Effector memory CD8-positive, alpha-beta T cell (primary cell): ENCODE results near the gene CDK17.
"Not testable (repeated sequence)": the region's sequence is repeated elsewhere in the genome, so short reads cannot be mapped to it uniquely, and the experiment has no call there.

ENCODE experiments used
- ATAC-seq: fragments of 150-1000 bp; cut with Tn5 transposase; replicated peaks from 2 replicates; pipeline ENCODE4 v1.10.0; 2021; ENCODE audit warnings: mild to moderate bottlenecking, moderate library complexity
- DNase-seq, 3 experiments: peaks; one replicate each; pipeline ENCODE4 v3.0.0; 2021
- H3K27ac Mint-ChIP-seq, 2 donors: one replicate each; pipeline ENCODE4 v1.8.0; 2022; ENCODE audit warnings: mild to moderate bottlenecking in 2 of 2, mixed read lengths in 2 of 2, moderate library complexity in 2 of 2
- H3K27me3 Mint-ChIP-seq, 2 donors: one replicate each; pipeline ENCODE4 v1.8.0; 2022; ENCODE audit warnings: mixed read lengths in 2 of 2
- H3K36me3 Mint-ChIP-seq: one replicate; pipeline ENCODE4 v1.8.0; 2022; ENCODE audit warnings: mild to moderate bottlenecking, moderate library complexity, mixed read lengths; ENCODE audit not compliant: insufficient read depth
- H3K4me1 Mint-ChIP-seq, 2 donors: one replicate each; pipeline ENCODE4 v1.8.0; 2022; ENCODE audit warnings: low read depth in 2 of 2, mixed read lengths in 2 of 2
- H3K4me3 Mint-ChIP-seq, 2 donors: one replicate each; pipeline ENCODE4 v1.8.0; 2022; ENCODE audit warnings: mild to moderate bottlenecking in 2 of 2, mixed read lengths in 2 of 2, moderate library complexity in 2 of 2
- H3K9me3 Mint-ChIP-seq, 2 donors: one replicate each; pipeline ENCODE4 v1.8.0; 2022; ENCODE audit warnings: mixed read lengths in 2 of 2

The CDK17 gene

GRCh38 chr12:96329545-96329944, 70.7 kb downstream of the CDK17 start:
- Mint-ChIP-seq H3K9me3 (no peaks in the 10 kb centered on the region), H3K27ac (peak overlapping the region in 1 of 2 donors; percentile 59), H3K4me1 (peaks cover 40 to 57% of the 10 kb centered on the region in 2 donors), H3K4me3 (no peak overlapping the region), H3K27me3 (no peaks in the 10 kb centered on the region), H3K36me3 (peaks cover 40% of the 10 kb centered on the region)
- ATAC-seq (peak; percentile 41), DNase-seq (no peak)

- Mint-ChIP-seq H3K36me3 (peaks cover 44% of the 10 kb centered on the region), H3K4me1 (peaks cover 40 to 57% of the 10 kb centered on the region in 2 donors), H3K27ac (peak overlapping the region in 1 of 2 donors; percentile 9), H3K9me3 (no peaks in the 10 kb centered on the region), H3K4me3 (peak overlapping the region in 1 of 2 donors; percentile 2), H3K27me3 (no peaks in the 10 kb centered on the region)
- DNase-seq, result no peak
- no peak for ATAC-seq
These were observed 71.2 kb downstream of the CDK17 start for GRCh38 chr12:96329018-96329417.

- ATAC-seq (peak; percentile 35), DNase-seq (no peak)
- Mint-ChIP-seq H3K4me1 (peaks cover 42 to 57% of the 10 kb centered on the region in 2 donors), H3K9me3 (no peaks in the 10 kb centered on the region), H3K27ac (peak overlapping the region; percentile 9 to 53), H3K36me3 (peaks cover 47% of the 10 kb centered on the region), H3K27me3 (no peaks in the 10 kb centered on the region), H3K4me3 (no peak overlapping the region)
These were observed 72.3 kb downstream of the CDK17 start for GRCh38 chr12:96327889-96328288.

DNA sequence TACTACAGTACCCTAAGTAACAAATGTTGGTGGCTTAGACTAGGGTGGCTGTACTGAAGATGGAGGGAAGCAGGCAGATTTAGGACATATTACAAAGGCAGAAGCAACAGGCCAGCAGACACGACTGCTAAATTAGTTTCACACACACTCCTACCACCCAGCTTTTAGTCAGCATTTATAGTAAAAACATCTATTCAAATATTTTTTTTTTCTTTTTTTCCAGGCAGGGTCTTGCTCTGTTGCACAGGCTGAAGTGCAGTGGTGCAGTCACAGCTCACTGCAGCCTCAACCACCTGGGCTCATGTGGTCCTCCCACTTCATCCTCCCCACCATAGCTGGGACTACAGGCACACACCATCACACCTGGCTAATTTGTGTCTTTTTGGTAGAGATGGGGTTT, 72.9 kb downstream of the CDK17 start:
- H3K4me1 Mint-ChIP-seq, result peaks cover 42 to 62% of the 10 kb centered on the region in 2 donors
- ATAC-seq (peak; percentile 41), DNase-seq (no peak)
- peak overlapping the region; percentile 9 to 53 for H3K27ac Mint-ChIP-seq
- H3K4me3 Mint-ChIP-seq, result no peak overlapping the region
- H3K27me3 Mint-ChIP-seq, result no peaks in the 10 kb centered on the region
- H3K9me3 Mint-ChIP-seq, result no peaks in the 10 kb centered on the region
- peaks cover 51% of the 10 kb centered on the region for H3K36me3 Mint-ChIP-seq

- ATAC-seq, result no peak
These were observed 73.5 kb downstream of the CDK17 start for GRCh38 chr12:96326628-96327227.

GRCh38 chr12:96323906-96324305, 76.3 kb downstream of the CDK17 start:
- Mint-ChIP-seq H3K9me3 (no peaks in the 10 kb centered on the region), H3K4me1 (peaks cover 36 to 51% of the 10 kb centered on the region in 2 donors), H3K27me3 (no peaks in the 10 kb centered on the region), H3K4me3 (no peak overlapping the region), H3K27ac (peak overlapping the region in 1 of 2 donors; percentile 81), H3K36me3 (peaks cover 41% of the 10 kb centered on the region)
- no peak for DNase-seq
- ATAC-seq, result no peak

More at GRCh38 chr12:96326628-96327227, 73.5 kb downstream of the CDK17 start:
- Mint-ChIP-seq H3K27ac (peak overlapping the region; percentile 9 to 53), H3K36me3 (peaks cover 57% of the 10 kb centered on the region), H3K4me1 (peaks cover 44 to 68% of the 10 kb centered on the region in 2 donors), H3K27me3 (no peaks in the 10 kb centered on the region), H3K9me3 (no peaks in the 10 kb centered on the region), H3K4me3 (no peak overlapping the region)
- no peak for DNase-seq

DNA sequence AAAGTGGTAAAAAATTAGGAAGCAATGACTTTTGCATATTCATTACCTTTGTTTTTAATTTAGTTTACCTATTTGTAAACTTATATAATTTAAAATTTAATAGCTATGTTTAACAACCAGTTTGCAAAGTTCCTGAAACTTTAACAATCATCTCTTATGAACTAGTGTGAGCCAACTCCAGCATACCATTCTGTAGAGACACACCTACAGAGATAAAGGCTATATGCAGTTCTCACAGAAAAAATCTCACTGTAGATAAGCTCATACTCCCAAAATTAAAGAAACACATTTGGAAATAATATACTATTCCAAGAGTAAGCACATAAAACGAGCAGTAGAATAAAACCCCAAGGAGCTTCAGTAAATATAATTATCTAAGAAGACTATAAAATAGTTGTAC, 77.5 kb downstream of the CDK17 start:
- no peaks in the 10 kb centered on the region for H3K9me3 Mint-ChIP-seq
- peaks cover 27 to 42% of the 10 kb centered on the region in 2 donors for H3K4me1 Mint-ChIP-seq
- DNase-seq (no peak), ATAC-seq (no peak)
- H3K27me3 Mint-ChIP-seq, result no peaks in the 10 kb centered on the region
- H3K4me3 Mint-ChIP-seq, result no peak overlapping the region
- H3K27ac Mint-ChIP-seq, result no peak overlapping the region
- peaks cover 36% of the 10 kb centered on the region for H3K36me3 Mint-ChIP-seq

DNA sequence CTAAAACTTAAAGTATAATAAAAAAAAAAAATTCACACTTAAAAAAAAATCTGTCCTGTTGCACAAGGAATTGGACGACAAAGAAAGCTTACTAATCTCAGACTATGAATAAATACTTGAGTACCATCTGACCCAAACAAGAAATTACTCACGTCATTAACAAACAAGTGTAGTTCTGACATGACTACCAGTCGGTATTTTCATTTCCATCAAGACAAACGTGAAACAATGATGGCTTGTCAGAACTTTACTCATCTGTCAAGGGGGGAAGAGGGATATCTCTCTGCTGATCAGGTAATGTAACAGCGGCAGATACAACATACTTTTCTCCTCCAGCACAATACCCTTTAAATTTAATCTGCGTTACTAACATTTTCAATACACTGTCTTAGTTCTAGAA, 78.3 kb downstream of the CDK17 start:
- Mint-ChIP-seq H3K36me3 (peaks cover 31% of the 10 kb centered on the region), H3K4me3 (no peak overlapping the region), H3K9me3 (no peaks in the 10 kb centered on the region), H3K4me1 (peaks cover 21 to 35% of the 10 kb centered on the region in 2 donors), H3K27me3 (no peaks in the 10 kb centered on the region), H3K27ac (no peak overlapping the region)
- DNase-seq (no peak), ATAC-seq (no peak)

DNA sequence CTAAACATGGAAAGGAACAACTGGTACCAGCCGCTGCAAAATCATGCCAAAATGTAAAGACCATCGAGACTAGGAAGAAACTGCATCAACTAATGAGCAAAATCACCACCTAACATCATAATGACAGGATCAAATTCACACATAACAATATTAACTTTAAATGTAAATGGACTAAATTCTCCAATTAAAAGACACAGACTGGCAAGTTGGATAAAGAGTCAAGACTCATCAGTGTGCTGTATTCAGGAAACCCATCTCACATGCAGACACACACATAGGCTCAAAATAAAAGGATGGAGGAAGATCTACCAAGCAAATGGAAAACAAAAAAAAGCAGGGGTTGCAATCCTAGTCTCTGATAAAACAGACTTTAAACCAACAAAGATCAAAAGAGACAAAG, 82.4 kb downstream of the CDK17 start:
- H3K36me3 Mint-ChIP-seq, result peaks cover 24% of the 10 kb centered on the region
- H3K9me3 Mint-ChIP-seq, DNase-seq, H3K27me3 Mint-ChIP-seq, H3K27ac Mint-ChIP-seq, ATAC-seq, H3K4me3 Mint-ChIP-seq: not testable (repeated sequence)
- H3K4me1 Mint-ChIP-seq, result peaks cover 9 to 20% of the 10 kb centered on the region in 2 donors

GRCh38 chr12:96315741-96316481, 84.3 kb downstream of the CDK17 start:
- Mint-ChIP-seq H3K27ac (peak overlapping the region; percentile 94), H3K4me1 (peaks cover 7 to 11% of the 10 kb centered on the region in 2 donors), H3K4me3 (peak overlapping the region; percentile 83 to 89), H3K36me3 (peaks cover 26% of the 10 kb centered on the region)
- not testable (repeated sequence) for H3K9me3 Mint-ChIP-seq, H3K27me3 Mint-ChIP-seq
- peak; percentile 31 to 37 (median 31) for DNase-seq
- ATAC-seq, result peak; percentile 75

GRCh38 chr12:96314723-96315122, 85.5 kb downstream of the CDK17 start:
- peaks cover 31% of the 10 kb centered on the region for H3K36me3 Mint-ChIP-seq
- ATAC-seq, result no peak
- H3K27me3 Mint-ChIP-seq, result no peaks in the 10 kb centered on the region
- no peak for DNase-seq
- peaks cover 7 to 14% of the 10 kb centered on the region in 2 donors for H3K4me1 Mint-ChIP-seq
- H3K4me3 Mint-ChIP-seq, result no peak overlapping the region
- H3K9me3 Mint-ChIP-seq, result no peaks in the 10 kb centered on the region
- H3K27ac Mint-ChIP-seq, result peak overlapping the region; percentile 8 to 94

GRCh38 chr12:96313606-96314005, 86.6 kb downstream of the CDK17 start:
- Mint-ChIP-seq H3K9me3 (no peaks in the 10 kb centered on the region), H3K4me1 (peaks cover 7 to 14% of the 10 kb centered on the region in 2 donors)

GRCh38 chr12:96311191-96311590, 89.0 kb downstream of the CDK17 start:
- ATAC-seq (no peak), DNase-seq (no peak)
- Mint-ChIP-seq H3K36me3 (peaks cover 36% of the 10 kb centered on the region), H3K4me3 (no peak overlapping the region), H3K9me3 (no peaks in the 10 kb centered on the region), H3K27me3 (no peaks in the 10 kb centered on the region), H3K27ac (no peak overlapping the region), H3K4me1 (peaks cover 11 to 17% of the 10 kb centered on the region in 2 donors)

More at GRCh38 chr12:96313606-96314005, 86.6 kb downstream of the CDK17 start:
- ATAC-seq (no peak), DNase-seq (no peak)
- Mint-ChIP-seq H3K4me3 (no peak overlapping the region), H3K27me3 (no peaks in the 10 kb centered on the region), H3K27ac (no peak overlapping the region), H3K36me3 (peaks cover 31% of the 10 kb centered on the region)

GRCh38 chr12:96310067-96310466, 90.2 kb downstream of the CDK17 start:
- Mint-ChIP-seq H3K27ac (peak overlapping the region in 1 of 2 donors; percentile 23), H3K4me1 (peaks cover 10 to 24% of the 10 kb centered on the region in 2 donors), H3K27me3 (no peaks in the 10 kb centered on the region), H3K9me3 (no peaks in the 10 kb centered on the region), H3K36me3 (peaks cover 40% of the 10 kb centered on the region), H3K4me3 (no peak overlapping the region)
- DNase-seq (no peak), ATAC-seq (no peak)
